ENCODE results near the gene COL15A1.

GRCh38 chr9:98940276-98940675 lies 3.4 kb upstream of the COL15A1 start:
- no peak for TF ChIP-seq CTCF (IDR thresholded peaks at IDR 0.05)
- TF ChIP-seq POLR2AphosphoS5 (IDR thresholded peaks at IDR 0.05) = no peak

All from transverse colon (tissue), 4 donors.